HCT116 (cell line): ENCODE data around the gene TOMM70. TPM values are rescaled to one million over a fixed set of nuclear protein-coding genes. Genes with fewer than 3 reads are reported as not detected.

Experiments
- ATAC-seq: fragments of 200-7000 bp; cut with Tn5 transposase; 2 replicates; pipeline ENCODE4 v1.9.1; 2020; ENCODE audit warnings: mild to moderate bottlenecking, moderate library complexity
- BruUV-seq: library from RNA; stranded (reverse); fragments of 400-500 nt; replicated peaks from 2 replicates; lab custom pipeline; 2021; lab: Mats Ljungman, UMichigan
- CTCF ChIA-PET: fragments of 300-600 bp; sonication (Branson Sonifier 250); formaldehyde crosslinking; loops from one replicate; lab custom pipeline; 2021; ENCODE audit warnings: antibody characterized with exemption; lab: Charles Lee
- POLR2A ChIA-PET: fragments of 300-600, 350-600 bp; sonication (Branson Sonifier 250); formaldehyde crosslinking; loops from one replicate; lab custom pipeline; 2021; ENCODE audit warnings: antibody characterized with exemption; lab: Charles Lee
- RAD21 ChIA-PET, 2 experiments: fragments of 300-600 bp; sonication (Branson Sonifier 250); formaldehyde crosslinking; loops; one replicate each; lab custom pipeline; 2023; ENCODE audit warnings: low total read pairs in 2 of 2; ENCODE audit not compliant: uncharacterized antibody in 2 of 2, unreplicated experiment in 2 of 2, low non-redundant PET in 1 of 2; lab: Charles Lee
- DNase-seq: peaks from one replicate; pipeline ENCODE4 v3.0.0-alpha.2; 2010; ENCODE audit warnings: low read depth, low spot score
- H2AFZ ChIP-seq: fragments of 200-600 bp; shearing (Covaris generic), sonication (generic); 2 replicates; pipeline ENCODE4 v1.6.1; 2017; ENCODE audit warnings: low read depth, mixed run types, mixed read lengths, antibody characterized with exemption, low read length; ENCODE audit not compliant: poor library complexity, severe bottlenecking
- H3K27ac ChIP-seq: 2 replicates; pipeline ENCODE4 v1.5.1; 2012; ENCODE audit warnings: low read depth, low read length
- H3K27me3 ChIP-seq: fragments of 200-600 bp; sonication (generic); 2 replicates; pipeline ENCODE4 v1.6.1; 2016; ENCODE audit warnings: mixed run types, low read length, mixed read lengths; ENCODE audit not compliant: insufficient read depth
- H3K36me3 ChIP-seq, 2 experiments: fragments of 200-500 bp in 1 of 2; fragments of 200-600 bp in 1 of 2; sonication (Bioruptor generic) in 1 of 2; sonication (generic) in 1 of 2; 2 replicates each; pipeline versions ENCODE4 v1.5.1 to v1.6.1; 2014 to 2016; ENCODE audit warnings: low read length in 2 of 2, inconsistent platforms in 1 of 2, mixed read lengths in 1 of 2, mixed run types in 1 of 2; ENCODE audit not compliant: insufficient read depth in 2 of 2, control insufficient read depth in 1 of 2
- H3K4me1 ChIP-seq, 2 experiments: fragments of 200-600 bp in 1 of 2; sonication (generic) in 1 of 2; 2 replicates each; pipeline versions ENCODE4 v1.5.1 to v1.6.1; 2012 to 2017; ENCODE audit warnings: low read length in 2 of 2, inconsistent platforms in 1 of 2, mild to moderate bottlenecking in 1 of 2, mixed read lengths in 1 of 2, mixed run types in 1 of 2, moderate library complexity in 1 of 2; ENCODE audit not compliant: insufficient read depth in 2 of 2, control insufficient read depth in 1 of 2
- H3K4me2 ChIP-seq: fragments of 200-600 bp; sonication (generic); 2 replicates; pipeline ENCODE4 v1.6.1; 2017; ENCODE audit warnings: mixed run types, low read length, mixed read lengths
- H3K4me3 ChIP-seq, 2 experiments: fragments of 200-600 bp in 1 of 2; sonication (generic) in 1 of 2; replicated peaks in 1 of 2; 2 replicates each; pipeline ENCODE4 v1.5.1; 2011 to 2016; ENCODE audit warnings: low read length in 2 of 2, control low read depth in 1 of 2, low read depth in 1 of 2, mild to moderate bottlenecking in 1 of 2, mixed read lengths in 1 of 2, mixed run types in 1 of 2
- H3K79me2 ChIP-seq: fragments of 200-600 bp; sonication (generic); 2 replicates; pipeline ENCODE4 v1.6.1; 2017; ENCODE audit warnings: mild to moderate bottlenecking, mixed run types, low read length, moderate library complexity, mixed read lengths; ENCODE audit not compliant: insufficient read depth
- H3K9ac ChIP-seq: fragments of 200-600 bp; sonication (generic); 2 replicates; pipeline ENCODE4 v1.6.1; 2016; ENCODE audit warnings: low read length, mixed read lengths
- H3K9me2 ChIP-seq: fragments of 200-600 bp; sonication (generic), shearing (Covaris generic); 2 replicates; pipeline ENCODE4 v1.6.1; 2017; ENCODE audit warnings: mixed run types, mild to moderate bottlenecking, moderate library complexity; ENCODE audit not compliant: insufficient read depth
- H3K9me3 ChIP-seq, 2 experiments: fragments of 200-500 bp in 1 of 2; fragments of 200-600 bp in 1 of 2; sonication (Bioruptor generic) in 1 of 2; sonication (generic) in 1 of 2; 2 replicates each; pipeline ENCODE4 v1.6.1; 2014 to 2017; ENCODE audit warnings: low read length in 2 of 2, mixed read lengths in 2 of 2, inconsistent platforms in 1 of 2, low read depth in 1 of 2, mild to moderate bottlenecking in 1 of 2, mixed run types in 1 of 2, moderate library complexity in 1 of 2; ENCODE audit not compliant: control insufficient read depth in 1 of 2, insufficient read depth in 1 of 2
- H4K20me1 ChIP-seq: fragments of 200-600 bp; sonication (generic), shearing (Covaris generic); 2 replicates; pipeline ENCODE4 v1.6.1; 2017; ENCODE audit warnings: mixed run types, mild to moderate bottlenecking, moderate library complexity; ENCODE audit not compliant: insufficient read depth
- CBX3 ChIP-seq: IDR thresholded peaks from 2 replicates; pipeline ENCODE4 v1.6.1; 2012; ENCODE audit warnings: low read depth
- CEBPB ChIP-seq: IDR thresholded peaks from 2 replicates; pipeline ENCODE4 v1.6.1; 2012; ENCODE audit warnings: low read depth
- EGR1 ChIP-seq: IDR thresholded peaks from 2 replicates; pipeline ENCODE4 v1.6.1; 2012; ENCODE audit warnings: low read depth
- EZH2 ChIP-seq: fragments of 200-600 bp; sonication (generic); IDR thresholded peaks from 2 replicates; pipeline ENCODE4 v1.6.1; 2017; ENCODE audit warnings: antibody characterized with exemption, mixed run types
- JUND ChIP-seq: IDR thresholded peaks from 2 replicates; pipeline ENCODE4 v1.6.1; 2012
- POLR2A ChIP-seq: IDR thresholded peaks from 2 replicates; pipeline ENCODE4 v1.7.0; 2011; ENCODE audit warnings: borderline replicate concordance; ENCODE audit not compliant: insufficient read depth, insufficient read length; ENCODE audit errors: extremely low read depth
- POLR2AphosphoS5 ChIP-seq: IDR thresholded peaks from 2 replicates; pipeline ENCODE4 v1.6.1; 2011; ENCODE audit warnings: mild to moderate bottlenecking, low read depth, low read length, moderate library complexity
- RAD21 ChIP-seq: IDR thresholded peaks from 2 replicates; pipeline ENCODE4 v1.6.1; 2012; ENCODE audit warnings: low read depth, mild to moderate bottlenecking
- SP1 ChIP-seq: IDR thresholded peaks from 2 replicates; pipeline ENCODE4 v1.6.1; 2012; ENCODE audit warnings: low read depth
- SRF ChIP-seq: IDR thresholded peaks from 2 replicates; pipeline ENCODE4 v1.6.1; 2012; ENCODE audit warnings: low read depth
- YY1 ChIP-seq: IDR thresholded peaks from 2 replicates; pipeline ENCODE4 v1.6.1; 2011; ENCODE audit warnings: low read length, low read depth, moderate library complexity, mild to moderate bottlenecking; ENCODE audit not compliant: insufficient replicate concordance; ENCODE audit errors: extremely low read depth
- ZFX ChIP-seq: fragments of 450-650 bp; IDR thresholded peaks from 2 replicates; pipeline ENCODE4 v1.6.1; 2017
- ZNF274 ChIP-seq: fragments of 200-500 bp; sonication (Bioruptor generic); IDR thresholded peaks from 2 replicates; pipeline ENCODE4 v1.6.1; 2014; ENCODE audit warnings: mild to moderate bottlenecking, low read depth, low read length, inconsistent platforms
- intact Hi-C: fragments of 100-400 bp; cut with micrococcal nuclease; formaldehyde crosslinking; loops from 2 replicates; pipeline ENCODE4 v1.10.0; 2022
- total RNA-seq: library from RNA; stranded (reverse); gene quantifications from one replicate; pipeline ENCODE4 v1.2.1, GENCODE V29; 2021; ENCODE audit not compliant: unreplicated experiment
- TF ChIP-seq, protein P1 (sequence below): IDR thresholded peaks from 2 replicates; pipeline ENCODE4 v1.6.1; 2012
- TF ChIP-seq, protein P2 (sequence below): IDR thresholded peaks from 2 replicates; pipeline ENCODE4 v1.6.1; 2012; ENCODE audit warnings: low read depth
- TF ChIP-seq, protein P3 (sequence below): IDR thresholded peaks from 2 replicates; pipeline ENCODE4 v1.6.1; 2011; ENCODE audit warnings: mild to moderate bottlenecking, low read length, moderate library complexity; ENCODE audit not compliant: insufficient replicate concordance; ENCODE audit errors: extremely low read depth

TOMM70 gene
- total RNA-seq, 1 experiment from 2014 or later, result 54.9 TPM

DNA sequence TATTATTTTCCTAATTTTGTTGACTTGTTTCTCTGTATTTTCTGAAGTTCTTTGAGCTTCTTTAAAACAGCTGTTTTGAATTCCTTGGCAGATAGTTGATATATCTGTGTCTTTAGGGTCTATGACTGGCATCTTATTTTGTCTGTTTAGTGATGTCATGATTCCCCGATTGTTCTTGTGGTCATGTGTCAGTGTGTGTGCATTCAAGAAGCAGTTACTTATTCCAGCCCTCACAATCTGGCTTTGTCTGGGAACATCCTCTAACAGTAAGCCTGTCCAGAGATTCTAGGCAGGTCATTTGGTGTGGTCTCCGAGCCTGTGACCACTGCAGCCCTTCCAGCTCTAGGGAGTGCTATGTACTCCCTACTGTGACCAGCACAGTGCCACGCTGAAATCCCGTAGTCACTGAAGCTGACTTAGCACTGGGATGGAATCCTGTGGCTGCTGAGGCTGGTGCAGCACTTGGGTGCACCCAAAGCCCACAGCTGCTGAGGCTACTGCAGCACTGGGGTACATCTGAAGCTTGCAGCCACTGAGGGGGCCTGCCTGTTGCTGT lies 7.2 kb upstream of the TOMM70 start (continued):
- TF ChIP-seq, protein P1, sequence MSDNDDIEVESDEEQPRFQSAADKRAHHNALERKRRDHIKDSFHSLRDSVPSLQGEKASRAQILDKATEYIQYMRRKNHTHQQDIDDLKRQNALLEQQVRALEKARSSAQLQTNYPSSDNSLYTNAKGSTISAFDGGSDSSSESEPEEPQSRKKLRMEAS, result no peak
- TF ChIP-seq SP1, result no peak
- TF ChIP-seq, protein P2, sequence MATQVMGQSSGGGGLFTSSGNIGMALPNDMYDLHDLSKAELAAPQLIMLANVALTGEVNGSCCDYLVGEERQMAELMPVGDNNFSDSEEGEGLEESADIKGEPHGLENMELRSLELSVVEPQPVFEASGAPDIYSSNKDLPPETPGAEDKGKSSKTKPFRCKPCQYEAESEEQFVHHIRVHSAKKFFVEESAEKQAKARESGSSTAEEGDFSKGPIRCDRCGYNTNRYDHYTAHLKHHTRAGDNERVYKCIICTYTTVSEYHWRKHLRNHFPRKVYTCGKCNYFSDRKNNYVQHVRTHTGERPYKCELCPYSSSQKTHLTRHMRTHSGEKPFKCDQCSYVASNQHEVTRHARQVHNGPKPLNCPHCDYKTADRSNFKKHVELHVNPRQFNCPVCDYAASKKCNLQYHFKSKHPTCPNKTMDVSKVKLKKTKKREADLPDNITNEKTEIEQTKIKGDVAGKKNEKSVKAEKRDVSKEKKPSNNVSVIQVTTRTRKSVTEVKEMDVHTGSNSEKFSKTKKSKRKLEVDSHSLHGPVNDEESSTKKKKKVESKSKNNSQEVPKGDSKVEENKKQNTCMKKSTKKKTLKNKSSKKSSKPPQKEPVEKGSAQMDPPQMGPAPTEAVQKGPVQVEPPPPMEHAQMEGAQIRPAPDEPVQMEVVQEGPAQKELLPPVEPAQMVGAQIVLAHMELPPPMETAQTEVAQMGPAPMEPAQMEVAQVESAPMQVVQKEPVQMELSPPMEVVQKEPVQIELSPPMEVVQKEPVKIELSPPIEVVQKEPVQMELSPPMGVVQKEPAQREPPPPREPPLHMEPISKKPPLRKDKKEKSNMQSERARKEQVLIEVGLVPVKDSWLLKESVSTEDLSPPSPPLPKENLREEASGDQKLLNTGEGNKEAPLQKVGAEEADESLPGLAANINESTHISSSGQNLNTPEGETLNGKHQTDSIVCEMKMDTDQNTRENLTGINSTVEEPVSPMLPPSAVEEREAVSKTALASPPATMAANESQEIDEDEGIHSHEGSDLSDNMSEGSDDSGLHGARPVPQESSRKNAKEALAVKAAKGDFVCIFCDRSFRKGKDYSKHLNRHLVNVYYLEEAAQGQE, result no peak
- TF ChIP-seq CBX3, result no peak
- TF ChIP-seq POLR2A, result no peak
- no peak for TF ChIP-seq RAD21
- no peak for TF ChIP-seq POLR2AphosphoS5
- no peak for TF ChIP-seq JUND
- no peak for TF ChIP-seq CEBPB
- TF ChIP-seq EGR1, result no peak

DNA sequence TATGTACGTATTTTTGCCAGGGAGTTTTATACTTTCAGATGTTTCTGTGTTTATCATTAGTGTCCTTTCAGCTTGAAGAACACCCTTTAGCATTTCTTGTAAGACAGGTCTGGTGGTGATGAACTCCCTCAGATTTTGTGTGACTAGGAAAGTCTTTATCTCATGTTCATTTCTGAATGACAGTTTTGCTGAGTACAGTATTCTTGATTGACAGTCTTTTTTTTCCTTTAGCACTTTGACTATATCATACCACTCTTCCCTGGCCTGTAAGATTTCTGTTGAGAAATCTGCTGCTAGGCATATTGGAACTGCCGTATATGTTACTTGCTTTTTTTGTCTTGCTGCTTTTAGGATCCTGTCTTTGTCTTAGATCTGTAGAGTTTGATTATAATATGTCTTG lies 6.3 kb upstream of the TOMM70 start:
- no peak for TF ChIP-seq ZNF274
- TF ChIP-seq CEBPB, result no peak
- no peak for TF ChIP-seq ZFX
- TF ChIP-seq, protein P1, result no peak
- no peak for TF ChIP-seq EZH2
- no peak for TF ChIP-seq YY1
- TF ChIP-seq, protein P3, sequence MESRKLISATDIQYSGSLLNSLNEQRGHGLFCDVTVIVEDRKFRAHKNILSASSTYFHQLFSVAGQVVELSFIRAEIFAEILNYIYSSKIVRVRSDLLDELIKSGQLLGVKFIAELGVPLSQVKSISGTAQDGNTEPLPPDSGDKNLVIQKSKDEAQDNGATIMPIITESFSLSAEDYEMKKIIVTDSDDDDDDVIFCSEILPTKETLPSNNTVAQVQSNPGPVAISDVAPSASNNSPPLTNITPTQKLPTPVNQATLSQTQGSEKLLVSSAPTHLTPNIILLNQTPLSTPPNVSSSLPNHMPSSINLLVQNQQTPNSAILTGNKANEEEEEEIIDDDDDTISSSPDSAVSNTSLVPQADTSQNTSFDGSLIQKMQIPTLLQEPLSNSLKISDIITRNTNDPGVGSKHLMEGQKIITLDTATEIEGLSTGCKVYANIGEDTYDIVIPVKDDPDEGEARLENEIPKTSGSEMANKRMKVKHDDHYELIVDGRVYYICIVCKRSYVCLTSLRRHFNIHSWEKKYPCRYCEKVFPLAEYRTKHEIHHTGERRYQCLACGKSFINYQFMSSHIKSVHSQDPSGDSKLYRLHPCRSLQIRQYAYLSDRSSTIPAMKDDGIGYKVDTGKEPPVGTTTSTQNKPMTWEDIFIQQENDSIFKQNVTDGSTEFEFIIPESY, result no peak
- no peak for TF ChIP-seq SRF
- no peak for TF ChIP-seq SP1
- TF ChIP-seq, all 23 proteins: peak for 0
- Histone ChIP-seq H3K27ac (no peak overlapping the region), H3K36me3 (no peaks in the 10 kb centered on the region), H3K79me2 (no peaks in the 10 kb centered on the region), H3K9me3 (no peaks in the 10 kb centered on the region), H3K4me2 (no peak overlapping the region), H2AFZ (no peak overlapping the region), H3K4me1 (peaks cover 0 to 4% of the 10 kb centered on the region in 2 experiments; a peak in 3 of 4 replicates), H3K9ac (no peak overlapping the region), H4K20me1 (no peaks in the 10 kb centered on the region), H3K4me3 (no peak overlapping the region), H3K27me3 (no peaks in the 10 kb centered on the region), H3K9me2 (no peaks in the 10 kb centered on the region)
- ATAC-seq (no peak), DNase-seq (no peak)
- POLR2A ChIA-PET, result no interaction called here
- CTCF ChIA-PET, result no interaction called here
- intact Hi-C loops, result no loop called here
- RAD21 ChIA-PET, result no interaction called here
- no TSS peak for BruUV-seq
